ENCODE measurements around the gene MYLK2.

DNA sequence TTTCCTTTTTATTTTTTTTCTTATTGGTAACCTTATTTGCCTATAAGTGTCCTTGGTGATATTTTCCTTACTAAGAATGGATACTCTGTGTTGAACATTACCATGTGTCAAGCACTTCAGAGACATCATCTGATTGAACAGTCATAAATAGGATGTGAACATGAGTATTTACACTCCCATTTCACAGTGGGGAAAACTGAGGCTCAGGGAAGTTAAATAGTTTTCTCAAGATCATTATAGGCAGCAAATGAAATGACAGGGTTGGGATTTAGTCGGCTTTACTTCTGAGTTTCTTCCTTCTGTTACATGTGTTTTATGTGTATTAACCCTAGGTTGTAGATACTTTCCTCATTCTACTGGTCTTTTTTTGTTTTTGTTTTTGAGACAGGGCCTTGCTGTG is 44.7 kb upstream of the MYLK2 start:
- TF ChIP-seq GATA2 (IDR thresholded peaks at IDR 0.05; ENCODE audit: low read depth, low read length), result no peak
- TF ChIP-seq GATA3 (IDR thresholded peaks at IDR 0.05; ENCODE audit: low read depth, low read length), result no peak

Measured in SH-SY5Y (cell line).